Keratinocyte (primary cell): ENCODE results near the gene GPATCH4.

Source experiments
- CTCF ChIP-seq, 3 experiments: IDR thresholded peaks in 1 of 3; conservative IDR thresholded peaks in 1 of 3; optimal IDR thresholded peaks in 1 of 3; 2 replicates in 2 of 3; 3 replicates in 1 of 3; pipeline versions ENCODE3 to v1.5.1; 2011; ENCODE audit warnings: low read length in 3 of 3, mild to moderate bottlenecking in 3 of 3, moderate library complexity in 2 of 3, control low read depth in 1 of 3, inconsistent platforms in 1 of 3; ENCODE audit not compliant: insufficient read depth in 2 of 3; ENCODE audit errors: extremely low read depth in 1 of 3
- EZH2 ChIP-seq: IDR thresholded peaks from one replicate; pipeline ENCODE4 v1.6.1; 2012; ENCODE audit warnings: inconsistent platforms, mild to moderate bottlenecking, low read length, moderate library complexity

GRCh38 chr1:156624814-156625435 is 23.6 kb upstream of the GPATCH4 start:
- no peak for TF ChIP-seq CTCF (optimal IDR thresholded peaks at IDR 0.05 in 1 of 3, IDR thresholded peaks at IDR 0.05 in 1 of 3, conservative IDR thresholded peaks at IDR 0.05 in 1 of 3; ENCODE audit: extremely low read depth in 1 of 3, insufficient read depth in 2 of 3, low read length in 3 of 3)
- TF ChIP-seq EZH2, result peak; percentile 46
